SK-N-SH (cell line): ENCODE data around the gene AFAP1L2. TPM values are rescaled to one million over a fixed set of nuclear protein-coding genes. Genes with fewer than 3 reads are reported as not detected.

Experiments used
- CTCF ChIA-PET: fragments of 300-600, 350-600 bp; formaldehyde crosslinking; extraction: SDS; loops from one replicate; lab custom pipeline; 2021; lab: Yijun Ruan, JAX
- POLR2A ChIA-PET: fragments of 350-600 bp; sonication (Branson Sonifier 250); formaldehyde crosslinking; extraction: SDS; loops from one replicate; lab custom pipeline; 2020; ENCODE audit warnings: antibody characterized with exemption, inconsistent platforms; lab: Yijun Ruan, JAX
- DNase-seq: peaks from one replicate; pipeline ENCODE4 v3.0.0; 2012
- H2AFZ ChIP-seq: fragments of 200-600 bp; sonication (generic); 2 replicates; pipeline ENCODE4 v1.8.1; 2016; ENCODE audit warnings: antibody characterized with exemption, mild to moderate bottlenecking, low read depth
- H3F3A ChIP-seq: fragments of 200-600 bp; sonication (generic); replicated peaks from 2 replicates; pipeline ENCODE3; 2016; ENCODE audit warnings: antibody characterized with exemption, mild to moderate bottlenecking; ENCODE audit not compliant: insufficient read depth
- H3K27ac ChIP-seq, 2 experiments: fragments of 200-500 bp in 1 of 2; fragments of 200-600 bp in 1 of 2; sonication (Bioruptor generic) in 1 of 2; sonication (generic), shearing (Covaris generic) in 1 of 2; 2 replicates each; pipeline versions ENCODE4 v1.5.1 to v1.6.1; 2014 to 2016; ENCODE audit warnings: low read depth in 2 of 2, inconsistent platforms in 1 of 2, low read length in 1 of 2, mild to moderate bottlenecking in 1 of 2, mixed read lengths in 1 of 2
- H3K27me3 ChIP-seq: fragments of 200-600 bp; sonication (generic), shearing (Covaris generic); 2 replicates; pipeline ENCODE4 v1.6.1; 2016; ENCODE audit warnings: mixed run types; ENCODE audit not compliant: insufficient read depth
- H3K36me3 ChIP-seq, 2 experiments: fragments of 200-500 bp in 1 of 2; fragments of 200-600 bp in 1 of 2; sonication (Bioruptor generic) in 1 of 2; sonication (generic) in 1 of 2; replicated peaks in 1 of 2; 2 replicates each; pipeline versions ENCODE3 to v1.5.1; 2014 to 2016; ENCODE audit warnings: low read length in 1 of 2, mild to moderate bottlenecking in 1 of 2; ENCODE audit not compliant: insufficient read depth in 2 of 2, control insufficient read depth in 1 of 2
- H3K4me1 ChIP-seq, 2 experiments: fragments of 200-500 bp in 1 of 2; fragments of 200-600 bp in 1 of 2; sonication (Bioruptor generic) in 1 of 2; sonication (generic), shearing (Covaris generic) in 1 of 2; 2 replicates each; pipeline versions ENCODE4 v1.5.1 to v1.6.1; 2014 to 2016; ENCODE audit warnings: low read depth in 1 of 2, low read length in 1 of 2, mixed run types in 1 of 2; ENCODE audit not compliant: insufficient read depth in 2 of 2, control insufficient read depth in 1 of 2
- H3K4me2 ChIP-seq: fragments of 200-600 bp; sonication (generic), shearing (Covaris generic); 2 replicates; pipeline ENCODE4 v1.6.1; 2017; ENCODE audit warnings: mixed run types
- H3K4me3 ChIP-seq, 2 experiments: fragments of 200-500 bp in 1 of 2; fragments of 200-600 bp in 1 of 2; sonication (Bioruptor generic) in 1 of 2; sonication (generic), shearing (Covaris generic) in 1 of 2; 2 replicates each; pipeline versions ENCODE4 v1.5.1 to v1.8.1; 2014 to 2016; ENCODE audit warnings: low read depth in 2 of 2, inconsistent platforms in 1 of 2, low read length in 1 of 2, mild to moderate bottlenecking in 1 of 2, mixed read lengths in 1 of 2, moderate library complexity in 1 of 2
- H3K79me2 ChIP-seq: fragments of 200-600 bp; sonication (generic); 2 replicates; pipeline ENCODE4 v1.8.1; 2017; ENCODE audit warnings: mild to moderate bottlenecking; ENCODE audit not compliant: insufficient read depth
- H3K9ac ChIP-seq: fragments of 200-600 bp; sonication (generic); 2 replicates; pipeline ENCODE4 v1.6.1; 2017; ENCODE audit warnings: mixed run types
- H3K9me2 ChIP-seq: fragments of 200-600 bp; sonication (generic); 2 replicates; pipeline ENCODE4 v1.6.1; 2017; ENCODE audit warnings: mixed run types
- H3K9me3 ChIP-seq: fragments of 200-600 bp; sonication (generic); 2 replicates; pipeline ENCODE4 v1.6.1; 2017; ENCODE audit warnings: mixed run types, mild to moderate bottlenecking, moderate library complexity
- H4K20me1 ChIP-seq: fragments of 200-600 bp; sonication (generic); 2 replicates; pipeline ENCODE4 v1.6.1; 2017; ENCODE audit warnings: mild to moderate bottlenecking, mixed run types; ENCODE audit not compliant: insufficient read depth
- CTCF ChIP-seq: fragments of 200-600 bp; sonication (generic); IDR thresholded peaks from 2 replicates; pipeline ENCODE4 v1.6.1; 2017; ENCODE audit warnings: antibody characterized with exemption, mild to moderate bottlenecking, moderate library complexity
- EP300 ChIP-seq, 2 experiments: IDR thresholded peaks; 2 replicates each; pipeline versions ENCODE4 v1.4.0 to v1.6.1; 2012; ENCODE audit warnings: borderline replicate concordance in 1 of 2, low read depth in 1 of 2, low read length in 1 of 2
- FOXJ3 ChIP-seq: sonication (generic); formaldehyde crosslinking; IDR thresholded peaks from 2 replicates; pipeline ENCODE4 v1.5.1; 2020; ENCODE audit warnings: mild to moderate bottlenecking, missing genetic modification reagents
- FOXM1 ChIP-seq: IDR thresholded peaks from 2 replicates; pipeline ENCODE4 v1.4.0; 2012; ENCODE audit warnings: low read depth, mild to moderate bottlenecking
- PBX3 ChIP-seq: IDR thresholded peaks from 2 replicates; pipeline ENCODE4; 2012
- SMC3 ChIP-seq: IDR thresholded peaks from 2 replicates; pipeline ENCODE4 v1.6.1; 2012; ENCODE audit warnings: low read depth, low read length, improper control_type of control experiment
- YY1 ChIP-seq: IDR thresholded peaks from 2 replicates; pipeline ENCODE4 v1.4.0; 2012; ENCODE audit warnings: low read depth, mild to moderate bottlenecking
- WGBS: methylation state at CpG from one replicate; pipeline ENCODE4 v1.1.6; 2017; ENCODE audit warnings: low lambda C conversion rate; 5-methylcytosine and 5-hydroxymethylcytosine counted together
- polyA plus RNA-seq, 3 experiments: library from polyadenylated mRNA; depleted of rRNA; stranded (reverse); fragments of >200 nt; gene quantifications; 2 replicates each; pipeline ENCODE4 v1.2.3, GENCODE V29; 2012
- TF ChIP-seq, protein P1 (sequence below): IDR thresholded peaks from 2 replicates; pipeline ENCODE4 v1.6.1; 2012; ENCODE audit warnings: mild to moderate bottlenecking, low read depth, low read length, moderate library complexity

Gene AFAP1L2
- polyA plus RNA-seq, 1 of the 3 experiments (the other 2 are of a cell fraction): 0.54 TPM

- no peak for TF ChIP-seq FOXJ3 (CRISPR knock-in tag)
- TF ChIP-seq, protein P1, sequence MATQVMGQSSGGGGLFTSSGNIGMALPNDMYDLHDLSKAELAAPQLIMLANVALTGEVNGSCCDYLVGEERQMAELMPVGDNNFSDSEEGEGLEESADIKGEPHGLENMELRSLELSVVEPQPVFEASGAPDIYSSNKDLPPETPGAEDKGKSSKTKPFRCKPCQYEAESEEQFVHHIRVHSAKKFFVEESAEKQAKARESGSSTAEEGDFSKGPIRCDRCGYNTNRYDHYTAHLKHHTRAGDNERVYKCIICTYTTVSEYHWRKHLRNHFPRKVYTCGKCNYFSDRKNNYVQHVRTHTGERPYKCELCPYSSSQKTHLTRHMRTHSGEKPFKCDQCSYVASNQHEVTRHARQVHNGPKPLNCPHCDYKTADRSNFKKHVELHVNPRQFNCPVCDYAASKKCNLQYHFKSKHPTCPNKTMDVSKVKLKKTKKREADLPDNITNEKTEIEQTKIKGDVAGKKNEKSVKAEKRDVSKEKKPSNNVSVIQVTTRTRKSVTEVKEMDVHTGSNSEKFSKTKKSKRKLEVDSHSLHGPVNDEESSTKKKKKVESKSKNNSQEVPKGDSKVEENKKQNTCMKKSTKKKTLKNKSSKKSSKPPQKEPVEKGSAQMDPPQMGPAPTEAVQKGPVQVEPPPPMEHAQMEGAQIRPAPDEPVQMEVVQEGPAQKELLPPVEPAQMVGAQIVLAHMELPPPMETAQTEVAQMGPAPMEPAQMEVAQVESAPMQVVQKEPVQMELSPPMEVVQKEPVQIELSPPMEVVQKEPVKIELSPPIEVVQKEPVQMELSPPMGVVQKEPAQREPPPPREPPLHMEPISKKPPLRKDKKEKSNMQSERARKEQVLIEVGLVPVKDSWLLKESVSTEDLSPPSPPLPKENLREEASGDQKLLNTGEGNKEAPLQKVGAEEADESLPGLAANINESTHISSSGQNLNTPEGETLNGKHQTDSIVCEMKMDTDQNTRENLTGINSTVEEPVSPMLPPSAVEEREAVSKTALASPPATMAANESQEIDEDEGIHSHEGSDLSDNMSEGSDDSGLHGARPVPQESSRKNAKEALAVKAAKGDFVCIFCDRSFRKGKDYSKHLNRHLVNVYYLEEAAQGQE: no peak
Observed at GRCh38 chr10:114405011-114405350, 679 bp upstream of the AFAP1L2 start (continued).

GRCh38 chr10:114403541-114404161 lies 651 bp downstream of the AFAP1L2 start:
- H2AFZ ChIP-seq: 0 out of 2 replicates have a peak overlapping the region, but pooled peaks have one; percentile 29

More at GRCh38 chr10:114403541-114404161, 651 bp downstream of the AFAP1L2 start:
- TF ChIP-seq FOXM1 (no peak), SMC3 (no peak), CTCF (peak; percentile 14; the same call in 1 of the 2 replicates), EP300 (IDR thresholded peaks at IDR 0.05; ENCODE audit: borderline replicate concordance in 1 of 2, low read depth in 1 of 2, low read length in 1 of 2) (no peak), YY1 (no peak), PBX3 (no peak)
- Histone ChIP-seq H3F3A (no peaks in the 10 kb centered on the region), H3K9me3 (no peaks in the 10 kb centered on the region), H3K4me3 (peak overlapping the region in 1 of 2 experiments; percentile 43; a peak in 1 of 4 replicates), H3K9me2 (no peaks in the 10 kb centered on the region), H3K79me2 (no peaks in the 10 kb centered on the region), H3K27me3 (peaks cover 35% of the 10 kb centered on the region; the same call in 1 of the 2 replicates), H4K20me1 (no peaks in the 10 kb centered on the region), H3K4me1 (peaks cover 0 to 7% of the 10 kb centered on the region in 2 experiments; a peak in 1 of 4 replicates), H3K4me2 (peak overlapping the region; percentile 29), H3K9ac (no peak overlapping the region), H3K27ac (no peak overlapping the region), H3K36me3 (no peaks in the 10 kb centered on the region)
- POLR2A ChIA-PET: interaction anchor here (0.6 kb wide), 1 partner anchor 1615 kb away, joined by 3 read pairs; no protein-coding TSS in a partner anchor
- DNase-seq: peak; percentile 59
- CTCF ChIA-PET: interaction anchor here (0.6 to 4.3 kb wide), 7 partner anchors 9 to 300 kb away, joined by 3 to 30 read pairs (median 3); no protein-coding TSS in a partner anchor
- 9% methylated on average over 16 of the region's 44 CpGs for WGBS
